HG03378 (cell line): ENCODE data around the gene KCTD18.

Source experiments
- ATAC-seq: cut with Tn5 transposase; IDR thresholded peaks from one replicate; pipeline ENCODE4 v1.9.1; 2021; ENCODE audit warnings: mild to moderate bottlenecking, moderate library complexity; ENCODE audit not compliant: unreplicated experiment

The KCTD18 gene

GRCh38 chr2:200509612-200510433 lies at the start of gene KCTD18:
Gene KCTD18 (minus strand): TSS chr2:200510068. CDS start chr2:200507016, 3,052 bp downstream.
- ATAC-seq = peak; percentile 86

GRCh38 chr2:200540793-200541192 lies 30.9 kb upstream of the KCTD18 start:
- no peak for ATAC-seq

GRCh38 chr2:200538139-200538538 lies 28.3 kb upstream of the KCTD18 start:
- ATAC-seq = no peak

GRCh38 chr2:200534572-200534971 lies 24.7 kb upstream of the KCTD18 start:
- no peak for ATAC-seq

- ATAC-seq = no peak
Observed at GRCh38 chr2:200533754-200534153, 23.9 kb upstream of the KCTD18 start.

GRCh38 chr2:200528228-200528627 lies 18.4 kb upstream of the KCTD18 start:
- no peak for ATAC-seq

GRCh38 chr2:200525882-200526651 lies 16.2 kb upstream of the KCTD18 start, which contains the start of gene SGO2:
Gene SGO2 (plus strand): TSS chr2:200526207. CDS start chr2:200532976, 6,769 bp downstream.
- peak; percentile 98 for ATAC-seq

- no peak for ATAC-seq
Observed at GRCh38 chr2:200525551-200525881, 15.6 kb upstream of the KCTD18 start.

GRCh38 chr2:200525066-200525465 lies 15.2 kb upstream of the KCTD18 start:
- ATAC-seq = no peak

GRCh38 chr2:200523604-200524003 lies 13.7 kb upstream of the KCTD18 start:
- ATAC-seq = no peak

- ATAC-seq = no peak
Observed at GRCh38 chr2:200523158-200523557, 13.3 kb upstream of the KCTD18 start.

GRCh38 chr2:200515155-200515554 lies 5.3 kb upstream of the KCTD18 start:
- ATAC-seq = no peak

- peak; percentile 2 for ATAC-seq
Observed at GRCh38 chr2:200509235-200509611, 645 bp downstream of the KCTD18 start.

GRCh38 chr2:200507179-200507578 lies 2.7 kb downstream of the KCTD18 start:
- no peak for ATAC-seq

GRCh38 chr2:200506679-200507078 lies 3.2 kb downstream of the KCTD18 start:
- ATAC-seq = no peak

- ATAC-seq = no peak
Observed at GRCh38 chr2:200502196-200502595, 7.7 kb downstream of the KCTD18 start.

- ATAC-seq = no peak
Observed at GRCh38 chr2:200498402-200499162, 11.3 kb downstream of the KCTD18 start.

GRCh38 chr2:200496696-200497095 lies 13.2 kb downstream of the KCTD18 start:
- no peak for ATAC-seq

- ATAC-seq = no peak
Observed at GRCh38 chr2:200494048-200494447, 15.8 kb downstream of the KCTD18 start.

GRCh38 chr2:200492656-200493055 lies 17.2 kb downstream of the KCTD18 start:
- no peak for ATAC-seq

- no peak for ATAC-seq
Observed at GRCh38 chr2:200490001-200490400, 19.9 kb downstream of the KCTD18 start.
